ENCODE results near the gene RPS14. TPM values are rescaled to one million over a fixed set of nuclear protein-coding genes. Genes with fewer than 3 reads are reported as not detected.

RPS14 gene
- total RNA-seq, 1 donor from 2014 or later: 4,086 TPM

- POLR2A ChIA-PET: interaction anchor here (1.1 to 43.9 kb wide), 2 partner anchors 33 to 79 kb away, joined by 3 to 2478 read pairs; partner anchors contain the start of gene CD74
- Mint-ChIP-seq H3K27me3 (no peaks in the 10 kb centered on the region), H3K27ac (peak overlapping the region; percentile 24), H3K4me1 (peaks cover 15% of the 10 kb centered on the region), H3K36me3 (ENCODE audit: low read depth) (peaks cover 61% of the 10 kb centered on the region), H3K4me3 (no peak overlapping the region), H3K9me3 (no peaks in the 10 kb centered on the region)
- CTCF ChIA-PET: interaction anchor here (1.0 kb wide), 1 partner anchor 82 kb away, joined by 3 read pairs; no protein-coding TSS in a partner anchor
- ATAC-seq (ENCODE audit: low read depth) (no peak), DNase-seq (no peak)
- no peak for TF ChIP-seq CTCF (IDR thresholded peaks at IDR 0.05)
- intact Hi-C loops (cut with micrococcal nuclease): no loop called here
Observed at GRCh38 chr5:150441813-150442698, 7.5 kb downstream of the RPS14 start.

GRCh38 chr5:150440948-150441812 lies 8.4 kb downstream of the RPS14 start:
- Mint-ChIP-seq H3K27ac (no peak overlapping the region), H3K36me3 (ENCODE audit: low read depth) (peaks cover 52% of the 10 kb centered on the region), H3K4me1 (peaks cover 13% of the 10 kb centered on the region), H3K4me3 (no peak overlapping the region), H3K27me3 (no peaks in the 10 kb centered on the region), H3K9me3 (no peaks in the 10 kb centered on the region)
- ChIA-PET POLR2A (interaction anchor here (43.9 kb wide), 1 partner anchor 32 kb away, joined by 2478 read pairs; the partner anchor contains the start of gene CD74), CTCF (interaction anchor here (1.0 kb wide), 1 partner anchor 83 kb away, joined by 3 read pairs; no protein-coding TSS in a partner anchor)
- ATAC-seq (ENCODE audit: low read depth): no peak
- TF ChIP-seq CTCF (IDR thresholded peaks at IDR 0.05): no peak
- intact Hi-C loops (cut with micrococcal nuclease): no loop called here
- no peak for DNase-seq

- ChIA-PET POLR2A (interaction anchor here (0.7 to 43.9 kb wide), 3 partner anchors 11 to 185 kb away, joined by 4 to 2478 read pairs (median 13); partner anchors contain the start of genes CD74 and RPS14), CTCF (interaction anchor here (0.7 to 10.1 kb wide), 4 partner anchors 41 to 316 kb away, joined by 3 to 175 read pairs (median 4); no protein-coding TSS in a partner anchor)
- Mint-ChIP-seq H3K27me3 (no peaks in the 10 kb centered on the region), H3K4me1 (peaks cover 21% of the 10 kb centered on the region), H3K36me3 (ENCODE audit: low read depth) (peaks cover 31% of the 10 kb centered on the region), H3K9me3 (no peaks in the 10 kb centered on the region), H3K4me3 (no peak overlapping the region), H3K27ac (no peak overlapping the region)
- TF ChIP-seq CTCF (IDR thresholded peaks at IDR 0.05): no peak
- DNase-seq (no peak), ATAC-seq (ENCODE audit: low read depth) (peak; percentile 29)
- intact Hi-C loops (cut with micrococcal nuclease): loop anchor here (5.0 kb wide), 1 partner anchor 437 kb away; the partner anchor contains the start of genes HMGXB3 and TIGD6
Observed at GRCh38 chr5:150438873-150439546, 10.5 kb downstream of the RPS14 start.

- peak; percentile 95 for ATAC-seq (ENCODE audit: low read depth)
- H3K9me3 Mint-ChIP-seq: no peaks in the 10 kb centered on the region
- POLR2A ChIA-PET: interaction anchor here (0.5 to 43.9 kb wide), 9 partner anchors 8 to 670 kb away, joined by 3 to 2478 read pairs (median 4); partner anchors contain the start of genes CD74 and RPS14
- H3K27me3 Mint-ChIP-seq: no peaks in the 10 kb centered on the region
- intact Hi-C loops (cut with micrococcal nuclease): loop anchor here (1.0 to 5.0 kb wide), 9 partner anchors 17 to 434 kb away; partner anchors contain the start of genes CD74, HMGXB3, TCOF1 and TIGD6
- H3K36me3 Mint-ChIP-seq (ENCODE audit: low read depth): peaks cover 6% of the 10 kb centered on the region
- H3K27ac Mint-ChIP-seq: peak overlapping the region; percentile 92
- DNase-seq: peak; percentile 76
- TF ChIP-seq CTCF (IDR thresholded peaks at IDR 0.05): no peak
- peaks cover 47% of the 10 kb centered on the region for H3K4me1 Mint-ChIP-seq
- CTCF ChIA-PET: interaction anchor here (0.8 to 10.1 kb wide), 10 partner anchors 14 to 306 kb away, joined by 3 to 175 read pairs (median 4); partner anchors contain the start of gene CD74
- H3K4me3 Mint-ChIP-seq: peak overlapping the region; percentile 50
Observed at GRCh38 chr5:150436141-150436680, 13.3 kb downstream of the RPS14 start.

Measured in activated B cell treated with CpG ODN at 0.5 μM for 24 hours (primary cell).